ENCODE results near the gene ZDHHC13.

- TF ChIP-seq CTCF (IDR thresholded peaks at IDR 0.05): no peak
- TF ChIP-seq POLR2A (IDR thresholded peaks at IDR 0.05): no peak
These were observed 16.1 kb upstream of the ZDHHC13 start for GRCh38 chr11:19100885-19101284.
